HUES6 (cell line): ENCODE measurements around the gene IL4I1.

Source experiments
- H3K27ac ChIP-seq: 2 replicates; pipeline ENCODE4 v1.7.0; 2013; ENCODE audit warnings: low read depth, mild to moderate bottlenecking, low read length, inconsistent platforms
- H3K27me3 ChIP-seq: 2 replicates; pipeline ENCODE4 v1.6.1; 2013; ENCODE audit warnings: low read length; ENCODE audit not compliant: control insufficient read depth, insufficient read depth
- H3K36me3 ChIP-seq: 2 replicates; pipeline ENCODE4 v1.6.1; 2013; ENCODE audit warnings: low read length; ENCODE audit not compliant: control insufficient read depth, insufficient read depth
- H3K4me1 ChIP-seq: 2 replicates; pipeline ENCODE4 v1.6.1; 2013; ENCODE audit warnings: low read length; ENCODE audit not compliant: control insufficient read depth, insufficient read depth
- H3K4me3 ChIP-seq: 2 replicates; pipeline ENCODE4 v1.5.1; 2013; ENCODE audit warnings: low read depth, low read length
- H3K9ac ChIP-seq: one replicate; pipeline ENCODE4 v1.6.1; 2013; ENCODE audit warnings: mild to moderate bottlenecking, low read length
- H3K9me3 ChIP-seq: 2 replicates; pipeline ENCODE4 v1.6.1; 2013; ENCODE audit warnings: low read depth, low read length; ENCODE audit not compliant: control insufficient read depth, insufficient read depth

IL4I1 gene

DNA sequence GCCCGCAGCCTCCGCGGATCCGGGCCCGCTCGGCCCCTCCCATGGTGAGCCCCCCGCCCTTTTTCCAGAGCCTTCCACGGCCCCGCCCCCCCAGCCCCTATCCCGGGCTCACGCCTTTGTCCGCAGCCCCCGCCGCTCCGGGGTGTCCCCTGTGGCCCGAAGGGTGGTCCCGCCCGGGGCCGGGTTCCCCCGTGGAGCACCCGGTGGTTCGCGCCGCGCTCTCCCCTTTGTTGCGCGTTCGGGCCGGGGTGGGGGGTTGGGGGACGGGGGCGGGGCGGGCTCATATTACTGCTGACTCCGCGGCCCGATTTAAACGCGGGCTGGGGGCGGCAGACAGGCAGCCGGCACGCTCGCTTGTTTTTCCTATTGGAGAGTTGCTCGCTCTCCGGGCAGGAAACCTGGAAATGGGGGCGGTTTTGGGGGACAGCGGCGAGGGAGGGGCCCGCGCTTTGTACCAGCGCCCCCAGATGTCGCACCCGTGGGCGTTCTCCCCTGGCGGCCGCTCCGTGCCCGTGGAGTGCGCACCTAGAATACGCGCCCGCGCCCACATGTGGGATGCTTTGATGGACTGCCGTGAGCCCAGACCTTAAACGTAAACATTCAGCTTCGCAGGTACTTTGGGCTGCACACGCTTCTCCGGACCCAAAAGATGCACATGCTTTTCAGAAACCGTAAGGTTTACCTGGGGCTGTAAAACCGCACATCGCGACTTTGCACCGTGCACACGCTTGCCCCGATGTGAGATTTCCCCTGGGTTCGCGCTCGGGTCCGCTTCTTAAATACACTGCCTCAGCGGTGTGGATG, 45.0 kb downstream of the IL4I1 start:
- H3K27ac ChIP-seq, result no peak overlapping the region

DNA sequence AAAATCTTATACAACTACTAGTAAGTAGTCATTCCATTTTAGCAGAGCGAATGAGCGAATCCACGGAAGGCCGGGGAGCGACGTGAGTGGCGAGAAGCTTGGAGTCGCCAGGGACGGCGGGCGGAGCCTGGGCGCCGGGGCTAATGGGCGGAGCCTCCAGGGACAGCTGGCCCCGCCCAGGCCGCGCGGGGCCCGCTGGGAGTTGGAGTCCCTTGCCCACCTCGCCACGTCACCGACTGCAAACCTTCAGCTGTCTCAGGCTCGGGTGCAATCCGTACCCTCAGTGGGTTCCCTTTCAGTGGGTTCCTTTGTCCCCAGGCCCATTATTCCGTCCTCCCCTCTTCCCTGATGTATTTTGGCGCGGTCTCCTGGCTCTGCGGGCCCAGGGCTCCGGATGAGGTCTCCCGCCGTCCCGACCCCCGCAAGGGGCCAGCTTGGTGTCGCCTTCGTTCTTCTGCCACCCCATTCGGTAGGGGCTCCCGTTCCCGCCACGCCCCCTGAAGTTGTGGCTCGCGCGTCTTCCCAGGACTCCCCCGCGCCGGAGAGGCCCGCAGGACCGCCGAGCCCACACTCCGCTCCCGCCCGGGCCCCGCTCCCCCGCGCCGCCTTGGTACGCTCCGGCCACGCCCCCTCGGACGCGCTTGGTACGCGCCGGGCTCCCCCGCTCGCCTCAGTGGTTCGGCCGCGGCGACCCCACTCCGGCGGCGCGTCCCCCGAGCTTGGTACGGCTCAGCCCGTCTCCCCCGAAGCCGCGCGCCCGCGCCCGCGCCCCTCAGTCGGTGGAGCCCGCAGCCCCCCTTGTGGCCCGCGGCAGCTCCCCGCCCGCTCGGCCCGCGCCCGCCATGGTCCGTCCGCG, 46.0 kb downstream of the IL4I1 start, which contains the start of gene PTOV1:
Gene PTOV1 (plus strand): TSS at position 673 of the 856 bp plus-strand sequence.
- peaks cover 22% of the 10 kb centered on the region for H3K36me3 ChIP-seq
- H3K4me1 ChIP-seq, result peaks cover 12% of the 10 kb centered on the region; the same call in 1 of the 2 replicates
- H3K9me3 ChIP-seq, result no peaks in the 10 kb centered on the region; the same call in 1 of the 2 replicates
- peak within 1 kb of the TSS; percentile 95 for H3K27ac ChIP-seq
- peak within 1 kb of the TSS; percentile 80 for H3K4me3 ChIP-seq
- H3K27me3 ChIP-seq, result no peaks in the 10 kb centered on the region
- H3K9ac ChIP-seq, result peak within 1 kb of the TSS; percentile 88

More for the DNA sequence above, 45.0 kb downstream of the IL4I1 start:
- Histone ChIP-seq H3K9ac (peak overlapping the region; percentile 88), H3K27me3 (no peaks in the 10 kb centered on the region), H3K4me1 (peaks cover 12% of the 10 kb centered on the region; the same call in 1 of the 2 replicates), H3K36me3 (peaks cover 31% of the 10 kb centered on the region), H3K9me3 (no peaks in the 10 kb centered on the region; the same call in 1 of the 2 replicates), H3K4me3 (peak overlapping the region; percentile 80)

GRCh38 chr19:49850221-49850486, 46.5 kb downstream of the IL4I1 start:
- H3K9me3 ChIP-seq, result no peaks in the 10 kb centered on the region; the same call in 1 of the 2 replicates
- H3K9ac ChIP-seq, result peak overlapping the region; percentile 88
- H3K27ac ChIP-seq, result peak overlapping the region; percentile 95; the same call in 1 of the 2 replicates
- peaks cover 12% of the 10 kb centered on the region; the same call in 1 of the 2 replicates for H3K4me1 ChIP-seq
- peak overlapping the region; percentile 80 for H3K4me3 ChIP-seq
- peaks cover 16% of the 10 kb centered on the region for H3K36me3 ChIP-seq
- no peaks in the 10 kb centered on the region for H3K27me3 ChIP-seq

GRCh38 chr19:49849433-49850220, 47.1 kb downstream of the IL4I1 start:
- Histone ChIP-seq H3K4me1 (peaks cover 12% of the 10 kb centered on the region; the same call in 1 of the 2 replicates), H3K36me3 (peaks cover 12% of the 10 kb centered on the region), H3K27ac (no peak overlapping the region), H3K27me3 (no peaks in the 10 kb centered on the region), H3K9me3 (no peaks in the 10 kb centered on the region; the same call in 1 of the 2 replicates), H3K4me3 (peak overlapping the region; percentile 80), H3K9ac (peak overlapping the region; percentile 88)

DNA sequence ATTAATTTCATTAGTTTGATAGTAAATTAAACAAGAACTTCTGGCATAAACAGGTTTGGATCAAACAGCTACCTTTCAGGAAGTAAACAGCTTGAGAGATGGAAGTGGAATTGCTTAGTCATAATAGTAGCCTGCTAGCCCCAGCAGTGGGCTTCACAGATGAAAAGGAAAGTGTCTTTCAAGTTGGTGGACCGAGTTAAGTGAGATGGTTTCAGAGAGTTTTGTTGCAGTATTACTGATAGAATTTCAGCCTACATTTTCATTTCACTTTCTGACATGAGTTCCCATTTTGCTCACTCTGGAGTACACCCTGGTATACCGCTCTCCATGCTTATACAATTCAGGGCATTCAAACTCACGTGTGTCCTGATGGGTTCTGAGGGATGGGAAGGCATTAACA, 47.7 kb downstream of the IL4I1 start:
- no peaks in the 10 kb centered on the region for H3K27me3 ChIP-seq
- no peak overlapping the region for H3K9ac ChIP-seq
- H3K36me3 ChIP-seq, result peaks cover 5% of the 10 kb centered on the region; the same call in 1 of the 2 replicates
- no peak overlapping the region for H3K4me3 ChIP-seq
- peaks cover 12% of the 10 kb centered on the region; the same call in 1 of the 2 replicates for H3K4me1 ChIP-seq
- no peaks in the 10 kb centered on the region; the same call in 1 of the 2 replicates for H3K9me3 ChIP-seq
- no peak overlapping the region for H3K27ac ChIP-seq

GRCh38 chr19:49847731-49848696, 48.7 kb downstream of the IL4I1 start:
- no peak overlapping the region for H3K27ac ChIP-seq
- H3K9ac ChIP-seq, result no peak overlapping the region
- H3K4me3 ChIP-seq, result no peak overlapping the region
- no peaks in the 10 kb centered on the region for H3K27me3 ChIP-seq
- H3K9me3 ChIP-seq, result no peaks in the 10 kb centered on the region; the same call in 1 of the 2 replicates
- peaks cover 12% of the 10 kb centered on the region; the same call in 1 of the 2 replicates for H3K4me1 ChIP-seq
- peaks cover 5% of the 10 kb centered on the region; the same call in 1 of the 2 replicates for H3K36me3 ChIP-seq

GRCh38 chr19:49846408-49846807, 50.3 kb downstream of the IL4I1 start:
- Histone ChIP-seq H3K9ac (no peak overlapping the region), H3K27ac (no peak overlapping the region), H3K4me3 (no peak overlapping the region), H3K27me3 (no peaks in the 10 kb centered on the region), H3K9me3 (no peaks in the 10 kb centered on the region; the same call in 1 of the 2 replicates), H3K4me1 (0 out of 2 replicates have a peak, but pooled peaks cover 3% of the 10 kb centered on the region), H3K36me3 (peaks cover 5% of the 10 kb centered on the region; the same call in 1 of the 2 replicates)

GRCh38 chr19:49845414-49845813, 51.3 kb downstream of the IL4I1 start:
- no peak overlapping the region for H3K27ac ChIP-seq
- H3K9ac ChIP-seq, result no peak overlapping the region
- H3K4me3 ChIP-seq, result no peak overlapping the region
- H3K27me3 ChIP-seq, result no peaks in the 10 kb centered on the region
- H3K9me3 ChIP-seq, result no peaks in the 10 kb centered on the region; the same call in 1 of the 2 replicates
- 0 out of 2 replicates have a peak, but pooled peaks cover 3% of the 10 kb centered on the region for H3K4me1 ChIP-seq
- peaks cover 12% of the 10 kb centered on the region; the same call in 1 of the 2 replicates for H3K36me3 ChIP-seq

DNA sequence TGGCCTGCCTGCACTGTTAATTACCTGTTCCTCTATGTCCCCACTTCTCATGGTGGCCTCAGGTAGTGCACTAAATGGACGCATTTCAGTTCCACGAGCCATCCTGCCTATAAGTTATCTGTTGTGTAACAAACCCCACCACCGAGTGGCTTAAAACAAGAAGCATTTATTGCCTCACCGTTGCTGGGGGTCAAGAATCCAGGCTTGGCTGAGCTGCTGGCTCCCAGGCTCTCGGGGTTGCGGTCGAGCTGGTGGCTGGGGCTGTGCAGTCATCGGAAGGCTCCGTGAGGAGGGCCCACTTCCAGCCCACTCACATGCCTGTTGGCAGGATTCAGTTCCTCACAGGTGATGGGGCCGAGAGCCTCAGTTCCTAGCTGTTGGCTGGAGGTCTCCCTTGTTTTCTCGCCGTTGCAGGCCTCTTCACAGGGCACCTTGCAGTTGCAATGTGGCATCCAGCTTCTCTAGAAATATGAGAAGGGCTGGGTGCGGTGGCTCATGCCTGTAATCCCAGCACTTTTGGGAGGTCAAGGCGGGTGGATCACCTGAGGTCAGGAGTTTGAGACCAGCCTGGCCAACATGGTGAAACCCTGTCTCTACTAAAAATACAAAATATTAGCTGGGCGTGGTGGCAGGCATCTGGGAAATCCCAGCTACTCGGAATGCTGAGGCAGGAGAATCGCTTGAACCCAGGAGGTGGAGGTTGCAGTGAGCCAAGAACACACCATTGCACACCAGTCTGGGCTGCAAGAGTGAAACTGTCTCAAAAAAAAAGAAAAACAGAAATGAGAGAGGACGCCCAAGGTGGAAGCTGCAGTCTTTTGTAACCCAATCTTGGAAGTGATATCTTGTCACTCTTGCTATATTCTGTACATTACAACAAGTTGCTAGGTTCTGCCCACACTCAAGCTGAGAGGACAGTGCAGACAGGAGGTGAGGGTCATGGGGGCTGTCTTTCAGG, 52.3 kb downstream of the IL4I1 start:
- Histone ChIP-seq H3K4me3 (no peak overlapping the region), H3K27ac (no peak overlapping the region)

More for the DNA sequence above, 52.3 kb downstream of the IL4I1 start:
- Histone ChIP-seq H3K9ac (no peak overlapping the region), H3K4me1 (no peaks in the 10 kb centered on the region), H3K9me3 (no peaks in the 10 kb centered on the region; the same call in 1 of the 2 replicates), H3K36me3 (peaks cover 19% of the 10 kb centered on the region), H3K27me3 (no peaks in the 10 kb centered on the region)
